HG02798 (cell line): ENCODE results near the gene NPAS2.

Source experiments
- ATAC-seq: cut with Tn5 transposase; IDR thresholded peaks from one replicate; pipeline ENCODE4 v1.9.1; 2021; ENCODE audit warnings: mild to moderate bottlenecking; ENCODE audit not compliant: unreplicated experiment, poor library complexity

NPAS2 gene

DNA sequence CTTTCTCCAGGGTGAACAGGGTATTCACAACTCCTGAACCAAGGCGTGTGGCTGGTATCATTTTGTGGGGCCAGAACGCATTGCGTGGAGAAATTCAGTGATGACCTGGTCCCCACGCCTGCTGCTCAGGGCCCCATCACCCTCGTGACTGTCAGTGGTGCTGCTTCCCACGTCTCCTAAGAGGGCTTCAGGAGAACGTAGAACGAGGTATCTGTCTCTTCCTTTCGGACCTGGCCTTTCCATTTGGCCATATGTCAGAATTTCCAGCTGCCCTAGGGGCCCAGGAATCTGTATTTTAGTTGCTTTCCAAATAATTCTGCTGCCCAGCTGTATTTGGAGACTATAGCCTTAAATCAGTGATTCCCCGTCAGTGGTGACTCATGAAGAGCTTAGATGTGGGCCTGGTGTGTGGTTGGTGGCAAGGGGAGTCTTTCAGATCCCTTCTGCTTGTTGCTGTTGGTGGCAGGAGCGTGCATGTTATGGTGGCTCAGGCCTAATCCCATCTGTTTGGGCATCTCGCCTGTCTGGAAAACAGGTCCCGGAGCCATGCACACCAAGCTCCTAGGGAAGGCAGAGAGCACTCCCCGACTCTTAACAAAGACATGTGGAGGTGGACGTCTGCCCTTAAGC, 56.4 kb downstream of the NPAS2 start:
- ATAC-seq: no peak

DNA sequence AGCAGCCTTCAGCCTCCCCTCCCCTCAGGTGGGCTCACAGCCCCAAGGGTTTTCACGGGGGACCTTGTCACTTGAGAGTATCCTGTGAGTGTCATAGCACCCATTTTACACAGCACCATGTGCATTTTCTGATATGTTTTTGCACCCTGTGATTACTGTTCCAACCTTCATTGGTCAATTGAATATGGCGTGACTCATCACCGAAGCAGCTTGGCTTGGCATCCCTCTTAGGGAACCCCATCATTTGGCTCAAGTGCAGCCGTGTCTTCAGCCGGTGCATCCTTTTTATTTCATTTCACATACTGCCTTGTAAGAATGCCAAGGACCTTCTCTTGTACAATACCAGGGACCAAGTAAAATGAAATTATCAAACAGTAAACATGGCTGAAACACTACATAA, 57.6 kb downstream of the NPAS2 start:
- ATAC-seq: no peak

GRCh38 chr2:100878000-100878791, 58.3 kb downstream of the NPAS2 start:
- ATAC-seq: no peak

DNA sequence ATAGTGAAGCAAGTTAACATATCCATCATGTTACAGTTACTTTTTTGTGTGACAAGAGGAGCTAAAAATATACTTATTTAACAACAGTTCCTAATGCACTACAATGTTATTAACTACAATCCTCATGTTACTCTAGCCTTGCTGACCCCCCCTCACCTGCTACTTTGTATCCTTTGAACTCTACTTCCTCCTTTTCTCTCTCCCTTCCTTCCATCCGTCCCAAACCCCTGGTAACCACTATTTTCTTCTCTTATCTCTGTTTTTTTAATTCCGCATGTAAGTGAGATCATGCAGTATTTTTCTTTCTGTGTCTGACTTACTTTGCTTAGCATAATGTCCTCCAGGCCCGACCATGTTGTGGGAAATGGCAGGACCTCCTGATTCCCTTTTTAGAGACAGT, 59.4 kb downstream of the NPAS2 start:
- ATAC-seq: no peak

- no peak for ATAC-seq
These were observed 60.1 kb downstream of the NPAS2 start for GRCh38 chr2:100880036-100880435.

GRCh38 chr2:100880730-100881129, 60.8 kb downstream of the NPAS2 start:
- no peak for ATAC-seq

GRCh38 chr2:100882645-100883613, 63.0 kb downstream of the NPAS2 start:
- peak; percentile 61 for ATAC-seq

- peak; percentile 49 for ATAC-seq
These were observed 64.2 kb downstream of the NPAS2 start for GRCh38 chr2:100884145-100884621.

GRCh38 chr2:100886085-100886484, 66.1 kb downstream of the NPAS2 start:
- no peak for ATAC-seq

DNA sequence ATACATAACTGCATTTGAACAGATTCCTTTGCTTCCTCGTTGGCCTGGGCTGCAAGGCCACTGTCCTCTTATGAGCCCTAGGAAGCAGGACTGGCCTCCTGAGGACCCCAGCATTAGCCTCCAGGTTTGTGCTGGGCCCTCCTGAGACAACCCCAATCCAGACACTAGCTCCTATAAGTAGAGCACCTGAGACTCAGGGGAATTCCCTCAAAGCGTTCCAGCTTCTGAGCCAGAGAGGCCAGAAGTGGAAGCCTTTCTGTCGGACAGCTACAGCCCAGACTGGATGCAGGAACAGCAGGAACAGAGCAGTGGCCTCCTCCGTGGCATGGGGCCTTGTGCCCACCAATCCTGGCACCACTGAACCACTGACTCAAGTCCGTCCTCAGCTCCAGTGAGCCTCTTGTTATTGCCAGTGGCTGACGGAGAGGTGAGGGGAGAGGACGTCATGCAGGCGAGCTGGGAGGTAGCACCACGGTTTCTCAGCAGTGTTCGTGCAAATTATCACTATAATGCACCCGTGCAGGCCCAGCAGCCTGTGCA, 67.2 kb downstream of the NPAS2 start:
- no peak for ATAC-seq

DNA sequence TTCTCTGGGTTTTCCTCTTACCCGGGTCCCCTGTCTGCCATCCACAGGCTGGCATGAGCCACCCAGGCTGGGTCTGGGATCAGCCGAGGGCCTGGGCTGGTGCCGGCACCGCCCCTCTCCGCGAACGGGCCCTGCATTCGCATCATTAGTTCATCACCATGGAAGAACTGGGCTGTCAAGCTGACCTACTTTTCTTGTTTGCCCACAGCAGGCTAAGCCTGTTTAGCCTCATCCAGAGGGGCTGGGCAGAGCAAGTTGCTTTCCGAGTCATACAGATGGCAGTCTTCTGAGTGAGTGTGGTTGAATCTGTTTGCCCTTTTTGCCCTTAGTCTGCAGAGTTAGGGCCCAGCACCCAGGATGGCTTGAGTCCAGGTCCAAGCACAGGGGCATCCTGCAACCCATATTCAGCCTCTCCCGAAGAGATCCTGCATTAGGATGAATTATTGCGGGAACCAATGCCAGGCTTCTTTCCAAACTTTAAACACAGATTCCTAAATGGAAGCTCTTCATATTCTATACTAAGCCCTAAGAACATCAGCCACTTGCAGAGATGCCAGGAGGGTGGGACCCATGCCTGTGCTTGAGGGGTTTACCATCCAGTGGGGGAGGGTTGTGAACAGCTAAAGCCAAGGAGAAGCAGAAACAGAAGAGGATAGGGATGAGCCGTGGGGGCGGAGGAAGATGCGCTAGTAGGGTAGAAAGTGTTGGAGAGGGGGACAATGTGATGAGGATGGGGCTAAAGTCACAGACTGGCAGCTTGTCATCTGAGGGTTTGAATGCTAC, 68.0 kb downstream of the NPAS2 start:
- no peak for ATAC-seq

- ATAC-seq: no peak
These were observed 68.7 kb downstream of the NPAS2 start for GRCh38 chr2:100888601-100889000.

GRCh38 chr2:100889286-100889685, 69.3 kb downstream of the NPAS2 start:
- no peak for ATAC-seq

- no peak for ATAC-seq
These were observed 72.1 kb downstream of the NPAS2 start for GRCh38 chr2:100891906-100892642.

GRCh38 chr2:100893392-100894104, 73.6 kb downstream of the NPAS2 start:
- ATAC-seq: peak; percentile 86

- peak; percentile 21 for ATAC-seq
These were observed 74.3 kb downstream of the NPAS2 start for GRCh38 chr2:100894105-100894795.

GRCh38 chr2:100894796-100895156, 74.8 kb downstream of the NPAS2 start:
- no peak for ATAC-seq

GRCh38 chr2:100895402-100895801, 75.5 kb downstream of the NPAS2 start:
- ATAC-seq: no peak
